Caco-2 (cell line): ENCODE measurements around the gene EZR. TPM values are rescaled to one million over a fixed set of nuclear protein-coding genes. Genes with fewer than 3 reads are reported as not detected.

Experiments used
- BruUV-seq: library from RNA; stranded (reverse); fragments of 400-500 nt; replicated peaks from 2 replicates; lab custom pipeline; 2021; lab: Mats Ljungman, UMichigan
- CTCF ChIA-PET: fragments of 300-600 bp; sonication (Branson Sonifier 250); formaldehyde crosslinking; loops from one replicate; lab custom pipeline; 2022; ENCODE audit warnings: antibody characterized with exemption; lab: Charles Lee
- POLR2A ChIA-PET: fragments of 300-600 bp; sonication (Branson Sonifier 250); formaldehyde crosslinking; loops from one replicate; lab custom pipeline; 2022; ENCODE audit warnings: antibody characterized with exemption; lab: Charles Lee
- DNase-seq, 2 experiments: peaks; one replicate each; pipeline versions ENCODE4 v3.0.0 to v3.0.0-alpha.2; 2020 to 2022
- H3K27me3 ChIP-seq: replicated peaks from 2 replicates; pipeline ENCODE4 v1.6.0; 2011; ENCODE audit warnings: low read length; ENCODE audit not compliant: control insufficient read depth, insufficient read depth
- H3K36me3 ChIP-seq: 2 replicates; pipeline ENCODE4 v1.5.1; 2011; ENCODE audit warnings: low read length; ENCODE audit not compliant: control insufficient read depth, insufficient read depth
- H3K4me1 ChIP-seq: fragments of 250-450 bp; sonication (Bioruptor Pico); 2 replicates; pipeline ENCODE4 v1.5.1; 2020; ENCODE audit warnings: mild to moderate bottlenecking
- H3K4me3 ChIP-seq: 2 replicates; pipeline ENCODE4 v1.5.1; 2011; ENCODE audit warnings: low read depth, mild to moderate bottlenecking, control low read depth, low read length
- H3K9me3 ChIP-seq: fragments of 250-450 bp; sonication (Bioruptor Pico); 2 replicates; pipeline ENCODE4 v1.5.1; 2020; ENCODE audit warnings: mild to moderate bottlenecking, moderate library complexity
- H3K27ac Mint-ChIP-seq: one replicate; pipeline ENCODE4 v1.8.0; 2022; ENCODE audit warnings: mixed read lengths; ENCODE audit not compliant: unreplicated experiment
- H3K27me3 Mint-ChIP-seq: one replicate; pipeline ENCODE4 v1.8.0; 2022; ENCODE audit warnings: mixed read lengths; ENCODE audit not compliant: insufficient read depth, unreplicated experiment
- H3K36me3 Mint-ChIP-seq: one replicate; pipeline ENCODE4 v1.8.0; 2022; ENCODE audit warnings: mild to moderate bottlenecking, mixed read lengths; ENCODE audit not compliant: insufficient read depth, unreplicated experiment
- H3K4me1 Mint-ChIP-seq: one replicate; pipeline ENCODE4 v1.8.0; 2022; ENCODE audit warnings: low read depth, mixed read lengths; ENCODE audit not compliant: unreplicated experiment
- H3K4me3 Mint-ChIP-seq: one replicate; pipeline ENCODE4 v1.8.0; 2022; ENCODE audit warnings: mild to moderate bottlenecking, moderate library complexity, mixed read lengths; ENCODE audit not compliant: unreplicated experiment
- H3K9me3 Mint-ChIP-seq: one replicate; pipeline ENCODE4 v1.8.0; 2022; ENCODE audit warnings: mixed read lengths; ENCODE audit not compliant: unreplicated experiment
- intact Hi-C: fragments of 100-400 bp; cut with micrococcal nuclease; formaldehyde crosslinking; loops from one replicate; pipeline ENCODE4 v1.10.0; 2022; ENCODE audit not compliant: unreplicated experiment
- total RNA-seq: library from RNA; stranded (reverse); gene quantifications from 2 replicates; pipeline ENCODE4 v1.2.3, GENCODE V29; 2022
- TF ChIP-seq, protein P1 (sequence below), 2 experiments: fragments of 200-600 bp in 1 of 2; IDR thresholded peaks; 1 replicate in 1 of 2; 2 replicates in 1 of 2; pipeline versions ENCODE4 v1.5.1 to v1.8.0; 2011 to 2022; ENCODE audit warnings: antibody characterized with exemption in 1 of 2, control low read depth in 1 of 2, inconsistent platforms in 1 of 2, low read depth in 1 of 2, low read length in 1 of 2, mild to moderate bottlenecking in 1 of 2, moderate library complexity in 1 of 2; ENCODE audit not compliant: insufficient read depth in 1 of 2, severe bottlenecking in 1 of 2, unreplicated experiment in 1 of 2

EZR gene
- total RNA-seq, 1 experiment from 2014 or later, result 290 TPM

DNA sequence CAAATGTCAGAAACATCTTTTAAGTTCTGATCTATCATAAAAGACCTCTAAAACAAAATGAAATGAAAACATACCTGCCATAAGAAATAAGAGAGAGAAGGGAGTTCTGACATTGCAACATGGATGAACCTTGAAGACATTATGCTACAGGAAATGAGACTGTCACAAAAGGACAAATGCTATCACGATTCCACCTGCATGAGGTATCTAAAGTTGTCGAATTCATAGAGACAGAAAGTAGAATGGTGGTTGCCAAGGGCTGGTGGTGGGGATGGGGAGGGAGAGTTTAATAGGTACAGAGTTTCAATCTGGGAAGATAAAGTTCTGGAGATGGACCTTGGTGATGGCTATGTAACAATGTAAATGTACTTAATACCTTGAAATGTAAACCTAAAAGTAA lies 3.3 kb downstream of the EZR start:
- H3K4me1 ChIP-seq, result peaks cover 59% of the 10 kb centered on the region
- POLR2A ChIA-PET, result interaction anchor here (2.2 kb wide), 1 partner anchor 53 kb away, joined by 19 read pairs; no protein-coding TSS in a partner anchor

DNA sequence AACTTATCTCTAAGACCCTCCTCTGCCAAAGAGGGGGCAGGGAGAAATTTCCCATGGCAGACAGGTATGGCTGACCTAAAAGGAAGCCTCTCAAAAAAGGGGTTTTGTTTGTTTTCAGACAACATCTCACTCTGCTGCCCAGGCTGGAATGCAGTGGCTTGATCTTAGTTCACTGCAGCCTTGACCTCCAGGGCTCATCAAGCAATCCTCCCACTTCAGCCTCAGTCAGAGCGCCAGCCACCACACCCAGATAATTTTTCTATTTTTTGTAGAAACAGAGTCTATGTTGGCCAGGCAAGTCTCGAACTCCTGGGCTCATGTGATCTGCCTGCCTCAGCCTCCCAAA lies 3.8 kb downstream of the EZR start:
- H3K27ac Mint-ChIP-seq, result peak overlapping the region; percentile 66
- H3K4me1 Mint-ChIP-seq, result peaks cover 33% of the 10 kb centered on the region
- peaks cover 97% of the 10 kb centered on the region for H3K36me3 Mint-ChIP-seq
- peaks cover 61% of the 10 kb centered on the region for H3K4me1 ChIP-seq
- TF ChIP-seq, protein P1, sequence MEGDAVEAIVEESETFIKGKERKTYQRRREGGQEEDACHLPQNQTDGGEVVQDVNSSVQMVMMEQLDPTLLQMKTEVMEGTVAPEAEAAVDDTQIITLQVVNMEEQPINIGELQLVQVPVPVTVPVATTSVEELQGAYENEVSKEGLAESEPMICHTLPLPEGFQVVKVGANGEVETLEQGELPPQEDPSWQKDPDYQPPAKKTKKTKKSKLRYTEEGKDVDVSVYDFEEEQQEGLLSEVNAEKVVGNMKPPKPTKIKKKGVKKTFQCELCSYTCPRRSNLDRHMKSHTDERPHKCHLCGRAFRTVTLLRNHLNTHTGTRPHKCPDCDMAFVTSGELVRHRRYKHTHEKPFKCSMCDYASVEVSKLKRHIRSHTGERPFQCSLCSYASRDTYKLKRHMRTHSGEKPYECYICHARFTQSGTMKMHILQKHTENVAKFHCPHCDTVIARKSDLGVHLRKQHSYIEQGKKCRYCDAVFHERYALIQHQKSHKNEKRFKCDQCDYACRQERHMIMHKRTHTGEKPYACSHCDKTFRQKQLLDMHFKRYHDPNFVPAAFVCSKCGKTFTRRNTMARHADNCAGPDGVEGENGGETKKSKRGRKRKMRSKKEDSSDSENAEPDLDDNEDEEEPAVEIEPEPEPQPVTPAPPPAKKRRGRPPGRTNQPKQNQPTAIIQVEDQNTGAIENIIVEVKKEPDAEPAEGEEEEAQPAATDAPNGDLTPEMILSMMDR (IDR thresholded peaks at IDR 0.05; ENCODE audit: insufficient read depth in 1 of 2, low read depth in 1 of 2, low read length in 1 of 2, severe bottlenecking in 1 of 2, unreplicated experiment in 1 of 2), result no peak
- H3K9me3 ChIP-seq, result no peaks in the 10 kb centered on the region
- ChIA-PET POLR2A (interaction anchor here (1.0 kb wide), 1 partner anchor 54 kb away, joined by 3 read pairs; no protein-coding TSS in a partner anchor), CTCF (no interaction called here)
- H3K36me3 ChIP-seq, result peaks cover 12% of the 10 kb centered on the region
- no peaks in the 10 kb centered on the region for H3K9me3 Mint-ChIP-seq
- DNase-seq, result peak; percentile 68 to 77
- BruUV-seq, result no TSS peak
- intact Hi-C loops, result loop anchor here (1.0 to 2.0 kb wide), 5 partner anchors 9 to 95 kb away; no protein-coding TSS in a partner anchor
- H3K27me3 Mint-ChIP-seq, result no peaks in the 10 kb centered on the region
- H3K4me3 Mint-ChIP-seq, result peak overlapping the region; percentile 89
- H3K4me3 ChIP-seq, result peak overlapping the region; percentile 20; the same call in 1 of the 2 replicates
- H3K27me3 ChIP-seq, result no peaks in the 10 kb centered on the region; the same call in 1 of the 2 replicates

More for the DNA sequence above, 3.3 kb downstream of the EZR start:
- BruUV-seq, result no TSS peak
- intact Hi-C loops, result loop anchor here (1.0 to 2.0 kb wide), 5 partner anchors 10 to 94 kb away; no protein-coding TSS in a partner anchor
- H3K4me3 Mint-ChIP-seq, result peak overlapping the region; percentile 89
- Histone ChIP-seq H3K27me3 (no peaks in the 10 kb centered on the region; the same call in 1 of the 2 replicates), H3K36me3 (peaks cover 12% of the 10 kb centered on the region), H3K9me3 (no peaks in the 10 kb centered on the region), H3K4me3 (peak overlapping the region; percentile 71)
- peaks cover 93% of the 10 kb centered on the region for H3K36me3 Mint-ChIP-seq
- H3K27me3 Mint-ChIP-seq, result no peaks in the 10 kb centered on the region
- CTCF ChIA-PET, result no interaction called here
- H3K27ac Mint-ChIP-seq, result peak overlapping the region; percentile 66
- TF ChIP-seq, protein P1 (IDR thresholded peaks at IDR 0.05; ENCODE audit: insufficient read depth in 1 of 2, low read depth in 1 of 2, low read length in 1 of 2, severe bottlenecking in 1 of 2, unreplicated experiment in 1 of 2), result no peak
- H3K4me1 Mint-ChIP-seq, result peaks cover 30% of the 10 kb centered on the region
- no peak for DNase-seq
- H3K9me3 Mint-ChIP-seq, result no peaks in the 10 kb centered on the region

DNA sequence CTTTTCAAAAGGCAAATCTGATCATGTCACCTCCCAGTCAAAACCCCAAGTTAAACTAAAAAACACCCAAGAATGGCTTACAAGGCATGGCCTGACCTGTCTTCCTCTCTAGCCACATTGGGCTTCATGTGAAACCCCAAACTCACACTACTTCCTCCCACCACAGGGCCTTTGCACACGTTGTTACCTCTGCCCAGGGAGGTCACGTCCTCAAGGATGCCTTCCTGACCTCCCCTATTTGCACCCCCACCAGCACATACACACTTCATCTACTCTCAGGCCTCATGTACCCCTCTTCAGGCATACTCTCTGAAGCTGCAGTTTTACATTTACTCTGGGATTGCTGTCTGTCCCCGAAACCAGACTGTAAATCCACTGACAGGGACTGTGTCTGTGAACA lies 6.1 kb downstream of the EZR start:
- intact Hi-C loops, result no loop called here
- Mint-ChIP-seq H3K27me3 (no peaks in the 10 kb centered on the region), H3K27ac (peak overlapping the region; percentile 49), H3K36me3 (peaks cover 100% of the 10 kb centered on the region), H3K9me3 (no peaks in the 10 kb centered on the region), H3K4me3 (peak overlapping the region; percentile 40), H3K4me1 (peaks cover 43% of the 10 kb centered on the region)
- ChIA-PET POLR2A (no interaction called here), CTCF (no interaction called here)
- no peak for DNase-seq
- H3K9me3 ChIP-seq, result no peaks in the 10 kb centered on the region
- H3K27me3 ChIP-seq, result no peaks in the 10 kb centered on the region; the same call in 1 of the 2 replicates
- H3K4me1 ChIP-seq, result peaks cover 74% of the 10 kb centered on the region
- peaks cover 16% of the 10 kb centered on the region for H3K36me3 ChIP-seq
- no peak overlapping the region for H3K4me3 ChIP-seq
- no TSS peak for BruUV-seq
- TF ChIP-seq, protein P1 (IDR thresholded peaks at IDR 0.05; ENCODE audit: insufficient read depth in 1 of 2, low read depth in 1 of 2, low read length in 1 of 2, severe bottlenecking in 1 of 2, unreplicated experiment in 1 of 2), result no peak
